Vagina (tissue), 2 donors: Measurements from ENCODE around the gene CNBP. TPM values are rescaled to one million over a fixed set of nuclear protein-coding genes. Genes with fewer than 3 reads are reported as not detected.

Experiments
- DNase-seq, 2 donors: peaks; one replicate each; pipeline ENCODE4 v3.0.0-alpha.2; 2017; ENCODE audit errors: extremely low spot score in 2 of 2
- H3K27ac ChIP-seq: fragments of 200-600 bp; sonication (generic); one replicate; pipeline ENCODE4 v1.5.1; 2019
- H3K27me3 ChIP-seq: fragments of 200-600 bp; sonication (generic); one replicate; pipeline ENCODE4 v1.5.1; 2019
- H3K36me3 ChIP-seq, 2 donors: fragments of 200-600 bp; sonication (generic); one replicate each; pipeline ENCODE4 v1.5.1; 2017 to 2019
- H3K4me1 ChIP-seq: fragments of 200-600 bp; sonication (generic); one replicate; pipeline ENCODE4 v1.5.1; 2019
- H3K4me3 ChIP-seq, 2 donors: fragments of 200-600 bp; sonication (generic); 1 replicate in 1 of 2; 2 replicates in 1 of 2; pipeline ENCODE4 v1.5.1; 2016 to 2019
- H3K9me3 ChIP-seq: fragments of 200-600 bp; sonication (generic); one replicate; pipeline ENCODE4 v1.5.1; 2019
- POLR2A ChIP-seq, 2 donors: fragments of 450-650 bp; IDR thresholded peaks; one replicate each; pipeline ENCODE4 v1.6.1; 2017; ENCODE audit warnings: antibody characterized with exemption in 2 of 2, mild to moderate bottlenecking in 2 of 2, moderate library complexity in 2 of 2
- POLR2AphosphoS5 ChIP-seq, 2 donors: sonication (generic); formaldehyde crosslinking; IDR thresholded peaks; one replicate each; pipeline ENCODE4 v1.9.0; 2017; ENCODE audit warnings: antibody characterized with exemption in 2 of 2, mild to moderate bottlenecking in 2 of 2, low read depth in 1 of 2; ENCODE audit not compliant: insufficient read depth in 1 of 2
- intact Hi-C: fragments of 100-400 bp; cut with DNase I; formaldehyde crosslinking; loops from one replicate; pipeline ENCODE4 v1.15.1; 2023
- total RNA-seq: library from RNA; depleted of rRNA; stranded (reverse); fragments of >200 nt; gene quantifications from one replicate; pipeline ENCODE4 v1.2.3, GENCODE V29; 2016
- TF ChIP-seq, protein P1 (sequence below), 3 experiments: fragments of 450-650 bp in 2 of 3; fragments of 200-600 bp in 1 of 3; sonication (generic) in 1 of 3; IDR thresholded peaks; one replicate each; pipeline ENCODE4 v1.5.1; 2017 to 2019; ENCODE audit warnings: antibody characterized with exemption in 3 of 3, mild to moderate bottlenecking in 2 of 3, moderate library complexity in 2 of 3

Gene CNBP
- total RNA-seq, 1 donor from 2014 or later, result 405 TPM

DNA sequence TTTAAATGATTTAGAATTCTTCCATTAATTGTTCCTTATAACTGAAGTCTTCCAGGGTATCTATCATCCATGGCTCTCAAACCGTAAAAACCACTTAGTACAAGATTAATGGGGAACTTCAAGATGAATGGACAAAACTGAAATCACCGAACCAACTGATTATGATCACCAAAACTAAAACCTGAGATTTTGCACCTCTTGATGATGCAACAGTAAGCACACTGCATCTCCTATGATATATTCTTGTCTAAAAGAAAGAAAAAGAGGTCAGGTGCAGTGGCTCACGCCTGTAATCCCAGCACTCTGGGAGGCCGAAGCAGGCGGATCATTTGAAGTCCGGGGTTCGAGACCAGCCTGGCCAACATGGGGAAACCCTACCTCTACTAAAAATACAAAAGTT is 19.2 kb downstream of the CNBP start:
- Histone ChIP-seq H3K9me3 (no peaks in the 10 kb centered on the region), H3K4me3 (no peak overlapping the region), H3K27me3 (no peaks in the 10 kb centered on the region), H3K27ac (no peak overlapping the region), H3K4me1 (peaks cover 17% of the 10 kb centered on the region), H3K36me3 (peaks cover 0 to 42% of the 10 kb centered on the region in 2 donors)
- intact Hi-C loops, result no loop called here
- no peak for DNase-seq
- no peak for TF ChIP-seq POLR2AphosphoS5 (IDR thresholded peaks at IDR 0.05; ENCODE audit: insufficient read depth in 1 of 2, low read depth in 1 of 2)
- TF ChIP-seq POLR2A (IDR thresholded peaks at IDR 0.05), result no peak
- TF ChIP-seq, protein P1, sequence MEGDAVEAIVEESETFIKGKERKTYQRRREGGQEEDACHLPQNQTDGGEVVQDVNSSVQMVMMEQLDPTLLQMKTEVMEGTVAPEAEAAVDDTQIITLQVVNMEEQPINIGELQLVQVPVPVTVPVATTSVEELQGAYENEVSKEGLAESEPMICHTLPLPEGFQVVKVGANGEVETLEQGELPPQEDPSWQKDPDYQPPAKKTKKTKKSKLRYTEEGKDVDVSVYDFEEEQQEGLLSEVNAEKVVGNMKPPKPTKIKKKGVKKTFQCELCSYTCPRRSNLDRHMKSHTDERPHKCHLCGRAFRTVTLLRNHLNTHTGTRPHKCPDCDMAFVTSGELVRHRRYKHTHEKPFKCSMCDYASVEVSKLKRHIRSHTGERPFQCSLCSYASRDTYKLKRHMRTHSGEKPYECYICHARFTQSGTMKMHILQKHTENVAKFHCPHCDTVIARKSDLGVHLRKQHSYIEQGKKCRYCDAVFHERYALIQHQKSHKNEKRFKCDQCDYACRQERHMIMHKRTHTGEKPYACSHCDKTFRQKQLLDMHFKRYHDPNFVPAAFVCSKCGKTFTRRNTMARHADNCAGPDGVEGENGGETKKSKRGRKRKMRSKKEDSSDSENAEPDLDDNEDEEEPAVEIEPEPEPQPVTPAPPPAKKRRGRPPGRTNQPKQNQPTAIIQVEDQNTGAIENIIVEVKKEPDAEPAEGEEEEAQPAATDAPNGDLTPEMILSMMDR (IDR thresholded peaks at IDR 0.05), result no peak

DNA sequence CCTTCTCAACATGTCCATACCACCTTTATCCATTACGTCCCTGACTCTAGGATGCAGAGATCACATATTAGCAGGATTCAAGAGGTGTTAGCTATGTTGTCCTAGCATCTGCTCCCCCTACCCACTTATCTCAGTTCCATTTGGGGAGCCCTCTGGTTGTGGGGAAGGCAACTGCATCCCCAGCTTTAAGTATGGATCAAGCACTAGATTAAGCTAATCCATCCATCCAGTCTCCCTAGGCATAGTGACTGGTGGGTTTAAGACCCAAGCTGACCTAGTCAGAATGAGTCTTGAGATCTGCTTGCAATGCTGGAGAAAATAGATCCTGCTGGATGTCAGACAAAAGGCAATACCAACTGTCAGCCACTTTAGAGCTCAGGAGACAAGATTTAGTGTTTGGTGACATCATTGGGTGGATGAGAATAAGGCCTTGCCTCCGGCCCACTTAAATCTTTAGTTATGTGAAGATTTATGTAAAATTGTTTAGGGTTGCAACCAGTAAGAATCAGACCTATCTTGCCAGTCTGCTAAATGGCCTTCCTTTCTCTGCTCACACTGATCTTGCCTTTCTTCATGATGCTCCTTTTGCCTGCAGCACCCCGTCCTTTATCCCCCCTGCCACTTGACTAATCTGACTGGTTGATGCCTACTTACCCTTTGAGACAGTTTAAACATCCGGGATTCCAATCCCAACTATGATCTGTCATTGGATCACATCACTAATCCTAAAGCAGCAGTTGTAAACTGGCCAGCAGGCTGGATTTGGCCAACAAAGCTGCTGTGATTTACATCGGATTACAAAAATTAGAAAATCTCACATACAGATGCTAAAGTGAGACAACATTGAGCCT is 20.7 kb downstream of the CNBP start:
- Histone ChIP-seq H3K36me3 (peaks cover 0 to 34% of the 10 kb centered on the region in 2 donors), H3K9me3 (no peaks in the 10 kb centered on the region), H3K4me3 (no peak overlapping the region), H3K27me3 (no peaks in the 10 kb centered on the region), H3K4me1 (peaks cover 24% of the 10 kb centered on the region), H3K27ac (peak overlapping the region; percentile 90)
- TF ChIP-seq, protein P1 (IDR thresholded peaks at IDR 0.05), result no peak
- TF ChIP-seq POLR2A (IDR thresholded peaks at IDR 0.05), result no peak
- no peak for DNase-seq
- intact Hi-C loops, result no loop called here

GRCh38 chr3:129161860-129162271 is 21.8 kb downstream of the CNBP start:
- peaks cover 24% of the 10 kb centered on the region for H3K4me1 ChIP-seq
- H3K27me3 ChIP-seq, result no peaks in the 10 kb centered on the region
- no peak for TF ChIP-seq POLR2A (IDR thresholded peaks at IDR 0.05)
- TF ChIP-seq POLR2AphosphoS5 (IDR thresholded peaks at IDR 0.05; ENCODE audit: insufficient read depth in 1 of 2, low read depth in 1 of 2), result no peak
- TF ChIP-seq, protein P1 (IDR thresholded peaks at IDR 0.05), result no peak
- DNase-seq, result no peak
- peak overlapping the region; percentile 72 to 84 for H3K4me3 ChIP-seq
- H3K27ac ChIP-seq, result peak overlapping the region; percentile 90
- H3K36me3 ChIP-seq, result peaks cover 0 to 34% of the 10 kb centered on the region in 2 donors
- intact Hi-C loops, result no loop called here
- no peaks in the 10 kb centered on the region for H3K9me3 ChIP-seq

GRCh38 chr3:129160891-129161859 is 22.5 kb downstream of the CNBP start, which contains the start of gene ISY1:
Gene ISY1 (minus strand): TSS chr3:129161063. CDS start chr3:129160975, 88 bp downstream.
- Histone ChIP-seq H3K9me3 (no peaks in the 10 kb centered on the region), H3K27ac (peak within 1 kb of the TSS; percentile 90), H3K4me1 (peaks cover 24% of the 10 kb centered on the region), H3K27me3 (no peaks in the 10 kb centered on the region), H3K36me3 (peaks cover 0 to 34% of the 10 kb centered on the region in 2 donors), H3K4me3 (peak within 1 kb of the TSS; percentile 72 to 84)
- intact Hi-C loops, result no loop called here
- TF ChIP-seq POLR2A (IDR thresholded peaks at IDR 0.05) (peak in 1 of 2 donors; percentile 61), POLR2AphosphoS5 (IDR thresholded peaks at IDR 0.05; ENCODE audit: insufficient read depth in 1 of 2, low read depth in 1 of 2) (peak; percentile 92 to 96)
- TF ChIP-seq, protein P1 (IDR thresholded peaks at IDR 0.05), result peak; percentile 30 to 56 (median 35)
- DNase-seq, result peak in 1 of 2 donors; percentile 92
